Measurements from ENCODE around the gene BAIAP3.

BAIAP3 gene

GRCh38 chr16:1313721-1314369 is 19.6 kb upstream of the BAIAP3 start:
- Histone ChIP-seq H3K36me3 (ENCODE audit: control insufficient read depth, insufficient read depth, low read length, severe bottlenecking) (peaks cover 51% of the 10 kb centered on the region), H3K9ac (ENCODE audit: low read length) (no peak overlapping the region), H3K27me3 (replicated peaks; ENCODE audit: control insufficient read depth, insufficient read depth, low read length) (no peaks in the 10 kb centered on the region), H3K9me3 (ENCODE audit: control insufficient read depth, low read length) (no peaks in the 10 kb centered on the region), H3K4me1 (ENCODE audit: control insufficient read depth, insufficient read depth, low read length) (peaks cover 27% of the 10 kb centered on the region), H3K4me3 (ENCODE audit: low read length) (no peak overlapping the region)
- no peak for DNase-seq (ENCODE audit: low read depth)

- Histone ChIP-seq H3K4me1 (ENCODE audit: control insufficient read depth, insufficient read depth, low read length) (peaks cover 27% of the 10 kb centered on the region), H3K4me3 (ENCODE audit: low read length) (no peak overlapping the region), H3K27me3 (replicated peaks; ENCODE audit: control insufficient read depth, insufficient read depth, low read length) (no peaks in the 10 kb centered on the region), H3K36me3 (ENCODE audit: control insufficient read depth, insufficient read depth, low read length, severe bottlenecking) (peaks cover 58% of the 10 kb centered on the region), H3K9ac (ENCODE audit: low read length) (no peak overlapping the region), H3K9me3 (ENCODE audit: control insufficient read depth, low read length) (no peaks in the 10 kb centered on the region)
- no peak for DNase-seq (ENCODE audit: low read depth)
Measured at GRCh38 chr16:1314399-1315068, 18.9 kb upstream of the BAIAP3 start.

- Histone ChIP-seq H3K36me3 (ENCODE audit: control insufficient read depth, insufficient read depth, low read length, severe bottlenecking) (peaks cover 66% of the 10 kb centered on the region), H3K4me3 (ENCODE audit: low read length) (no peak overlapping the region)
Measured at GRCh38 chr16:1315081-1316032, 18.1 kb upstream of the BAIAP3 start.

GRCh38 chr16:1316033-1316405 is 17.4 kb upstream of the BAIAP3 start:
- no peak for DNase-seq (ENCODE audit: low read depth)

More at GRCh38 chr16:1315081-1316032, 18.1 kb upstream of the BAIAP3 start:
- H3K9me3 ChIP-seq (ENCODE audit: control insufficient read depth, low read length) = no peaks in the 10 kb centered on the region
- peaks cover 27% of the 10 kb centered on the region for H3K4me1 ChIP-seq (ENCODE audit: control insufficient read depth, insufficient read depth, low read length)
- no peak for DNase-seq (ENCODE audit: low read depth)
- H3K27me3 ChIP-seq (replicated peaks; ENCODE audit: control insufficient read depth, insufficient read depth, low read length) = no peaks in the 10 kb centered on the region
- H3K9ac ChIP-seq (ENCODE audit: low read length) = no peak overlapping the region

GRCh38 chr16:1317479-1318267 is 15.8 kb upstream of the BAIAP3 start:
- H3K27me3 ChIP-seq (replicated peaks; ENCODE audit: control insufficient read depth, insufficient read depth, low read length) = no peaks in the 10 kb centered on the region
- H3K36me3 ChIP-seq (ENCODE audit: control insufficient read depth, insufficient read depth, low read length, severe bottlenecking) = peaks cover 78% of the 10 kb centered on the region

More at GRCh38 chr16:1316033-1316405, 17.4 kb upstream of the BAIAP3 start:
- H3K9ac ChIP-seq (ENCODE audit: low read length) = no peak overlapping the region
- H3K36me3 ChIP-seq (ENCODE audit: control insufficient read depth, insufficient read depth, low read length, severe bottlenecking) = peaks cover 72% of the 10 kb centered on the region
- H3K9me3 ChIP-seq (ENCODE audit: control insufficient read depth, low read length) = no peaks in the 10 kb centered on the region
- H3K27me3 ChIP-seq (replicated peaks; ENCODE audit: control insufficient read depth, insufficient read depth, low read length) = no peaks in the 10 kb centered on the region
- no peak overlapping the region for H3K4me3 ChIP-seq (ENCODE audit: low read length)
- H3K4me1 ChIP-seq (ENCODE audit: control insufficient read depth, insufficient read depth, low read length) = peaks cover 20% of the 10 kb centered on the region

GRCh38 chr16:1318268-1318545 is 15.2 kb upstream of the BAIAP3 start:
- Histone ChIP-seq H3K4me3 (ENCODE audit: low read length) (no peak overlapping the region), H3K4me1 (ENCODE audit: control insufficient read depth, insufficient read depth, low read length) (no peaks in the 10 kb centered on the region), H3K9me3 (ENCODE audit: control insufficient read depth, low read length) (no peaks in the 10 kb centered on the region), H3K36me3 (ENCODE audit: control insufficient read depth, insufficient read depth, low read length, severe bottlenecking) (peaks cover 75% of the 10 kb centered on the region), H3K9ac (ENCODE audit: low read length) (no peak overlapping the region), H3K27me3 (replicated peaks; ENCODE audit: control insufficient read depth, insufficient read depth, low read length) (no peaks in the 10 kb centered on the region)
- no peak for DNase-seq (ENCODE audit: low read depth)

More at GRCh38 chr16:1317479-1318267, 15.8 kb upstream of the BAIAP3 start:
- no peak overlapping the region for H3K4me3 ChIP-seq (ENCODE audit: low read length)
- DNase-seq (ENCODE audit: low read depth) = no peak
- peaks cover 3% of the 10 kb centered on the region for H3K4me1 ChIP-seq (ENCODE audit: control insufficient read depth, insufficient read depth, low read length)
- H3K9ac ChIP-seq (ENCODE audit: low read length) = no peak overlapping the region
- no peaks in the 10 kb centered on the region for H3K9me3 ChIP-seq (ENCODE audit: control insufficient read depth, low read length)

- no peak overlapping the region for H3K4me3 ChIP-seq (ENCODE audit: low read length)
- no peaks in the 10 kb centered on the region for H3K4me1 ChIP-seq (ENCODE audit: control insufficient read depth, insufficient read depth, low read length)
- H3K9ac ChIP-seq (ENCODE audit: low read length) = no peak overlapping the region
- no peaks in the 10 kb centered on the region for H3K27me3 ChIP-seq (replicated peaks; ENCODE audit: control insufficient read depth, insufficient read depth, low read length)
- no peaks in the 10 kb centered on the region for H3K9me3 ChIP-seq (ENCODE audit: control insufficient read depth, low read length)
- no peak for DNase-seq (ENCODE audit: low read depth)
- peaks cover 84% of the 10 kb centered on the region for H3K36me3 ChIP-seq (ENCODE audit: control insufficient read depth, insufficient read depth, low read length, severe bottlenecking)
Measured at GRCh38 chr16:1319041-1319440, 14.4 kb upstream of the BAIAP3 start.

- no peak overlapping the region for H3K4me3 ChIP-seq (ENCODE audit: low read length)
Measured at GRCh38 chr16:1320097-1320496, 13.3 kb upstream of the BAIAP3 start.

GRCh38 chr16:1320658-1321240 is 12.7 kb upstream of the BAIAP3 start:
- Histone ChIP-seq H3K9me3 (ENCODE audit: control insufficient read depth, low read length) (no peaks in the 10 kb centered on the region), H3K36me3 (ENCODE audit: control insufficient read depth, insufficient read depth, low read length, severe bottlenecking) (peaks cover 85% of the 10 kb centered on the region), H3K27me3 (replicated peaks; ENCODE audit: control insufficient read depth, insufficient read depth, low read length) (no peaks in the 10 kb centered on the region), H3K4me3 (ENCODE audit: low read length) (no peak overlapping the region), H3K4me1 (ENCODE audit: control insufficient read depth, insufficient read depth, low read length) (no peaks in the 10 kb centered on the region), H3K9ac (ENCODE audit: low read length) (no peak overlapping the region)
- DNase-seq (ENCODE audit: low read depth) = no peak

More at GRCh38 chr16:1320097-1320496, 13.3 kb upstream of the BAIAP3 start:
- H3K9ac ChIP-seq (ENCODE audit: low read length) = no peak overlapping the region
- H3K27me3 ChIP-seq (replicated peaks; ENCODE audit: control insufficient read depth, insufficient read depth, low read length) = no peaks in the 10 kb centered on the region
- H3K4me1 ChIP-seq (ENCODE audit: control insufficient read depth, insufficient read depth, low read length) = no peaks in the 10 kb centered on the region
- no peak for DNase-seq (ENCODE audit: low read depth)
- peaks cover 86% of the 10 kb centered on the region for H3K36me3 ChIP-seq (ENCODE audit: control insufficient read depth, insufficient read depth, low read length, severe bottlenecking)
- H3K9me3 ChIP-seq (ENCODE audit: control insufficient read depth, low read length) = no peaks in the 10 kb centered on the region

GRCh38 chr16:1322407-1322806 is 11.0 kb upstream of the BAIAP3 start:
- no peaks in the 10 kb centered on the region for H3K27me3 ChIP-seq (replicated peaks; ENCODE audit: control insufficient read depth, insufficient read depth, low read length)
- no peak for DNase-seq (ENCODE audit: low read depth)
- no peaks in the 10 kb centered on the region for H3K9me3 ChIP-seq (ENCODE audit: control insufficient read depth, low read length)
- H3K4me1 ChIP-seq (ENCODE audit: control insufficient read depth, insufficient read depth, low read length) = no peaks in the 10 kb centered on the region
- peaks cover 69% of the 10 kb centered on the region for H3K36me3 ChIP-seq (ENCODE audit: control insufficient read depth, insufficient read depth, low read length, severe bottlenecking)
- no peak overlapping the region for H3K4me3 ChIP-seq (ENCODE audit: low read length)
- H3K9ac ChIP-seq (ENCODE audit: low read length) = no peak overlapping the region

All from adipocyte (in vitro differentiated cells).